ENCODE measurements around the gene SPATA16. TPM values are rescaled to one million over a fixed set of nuclear protein-coding genes. Genes with fewer than 3 reads are reported as not detected.

The SPATA16 gene
- total and polyA plus RNA-seq, 3 donors from 2014 or later: 23.4 to 82.9 (median 36.6) TPM

DNA sequence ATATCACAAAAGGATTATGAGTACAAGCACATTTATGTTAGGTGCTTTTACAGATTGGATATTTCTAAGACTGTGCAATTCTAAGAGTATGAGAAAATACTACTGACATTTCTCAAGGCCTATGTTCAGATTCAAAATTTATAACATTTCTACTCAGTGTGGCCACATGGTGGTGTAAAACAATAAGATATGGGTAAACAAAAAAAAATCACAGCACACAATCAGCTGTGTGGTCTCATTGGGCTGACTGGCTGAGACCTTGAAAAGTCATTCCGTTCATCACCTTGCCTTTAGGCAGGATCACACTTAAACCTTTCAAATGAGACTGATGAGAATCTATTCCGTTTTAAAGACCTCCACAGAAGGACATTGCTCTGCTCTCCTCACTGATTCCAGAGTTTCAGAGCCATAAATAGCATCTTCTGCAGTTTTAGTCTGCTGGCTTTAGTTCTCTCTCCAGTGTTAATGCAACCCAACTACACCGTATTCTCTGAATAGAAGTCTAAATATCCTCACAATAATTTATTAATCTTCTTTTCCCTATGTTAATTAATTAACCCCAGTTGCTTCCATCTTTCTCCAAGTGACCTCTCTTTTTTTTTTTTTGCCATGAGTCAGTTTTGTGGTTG, 158.2 kb downstream of the SPATA16 start:
- no peak for DNase-seq
- Histone ChIP-seq H3K4me3 (no peak overlapping the region), H3K27ac (no peak overlapping the region), H3K27me3 (no peaks in the 10 kb centered on the region), H3K9me3 (no peaks in the 10 kb centered on the region), H3K4me1 (no peaks in the 10 kb centered on the region), H3K36me3 (ENCODE audit: low read depth, missing control alignments) (no peaks in the 10 kb centered on the region)
- WGBS, 2 donors: 38 to 46% methylated on average over 3 of the region's 3 CpGs
- intact Hi-C loops (cut with DNase I; ENCODE audit: low total_unique reads): no loop called here
- no peak for TF ChIP-seq POLR2A (IDR thresholded peaks at IDR 0.05)
- no peak for TF ChIP-seq CTCF (IDR thresholded peaks at IDR 0.05)

DNA sequence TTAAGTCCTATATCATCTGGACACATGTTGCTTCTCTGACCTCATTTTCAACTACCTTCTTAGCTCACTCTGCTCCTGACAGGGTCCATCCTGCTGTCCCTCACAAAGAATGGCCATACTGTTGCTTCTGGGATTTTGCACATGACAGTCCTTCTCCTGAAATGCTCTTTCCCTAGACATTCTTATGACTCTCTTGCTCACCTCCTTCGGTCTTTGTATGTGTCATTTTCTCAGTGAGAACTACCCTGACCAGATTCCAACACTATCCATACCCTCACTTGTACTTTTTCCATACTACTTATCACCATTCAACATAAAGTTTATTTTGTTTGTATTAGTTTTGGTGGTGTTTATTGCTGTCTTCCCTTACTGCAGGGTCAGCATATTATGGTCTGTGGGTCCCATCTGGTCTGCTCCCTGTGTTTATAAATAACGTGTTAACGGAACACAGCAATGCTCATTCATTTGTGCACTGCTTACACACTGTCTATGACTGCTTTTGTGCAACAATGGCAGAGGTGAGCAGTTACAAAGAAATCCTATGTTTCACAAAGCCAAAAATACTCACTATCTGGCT, 159.5 kb downstream of the SPATA16 start:
- no peaks in the 10 kb centered on the region for H3K27me3 ChIP-seq
- no peak overlapping the region for H3K27ac ChIP-seq
- TF ChIP-seq POLR2A (IDR thresholded peaks at IDR 0.05) (no peak), CTCF (IDR thresholded peaks at IDR 0.05) (no peak)
- H3K9me3 ChIP-seq: no peaks in the 10 kb centered on the region
- H3K4me1 ChIP-seq: no peaks in the 10 kb centered on the region
- DNase-seq: no peak
- WGBS, 2 donors: 66 to 75% methylated on average over 3 of the region's 3 CpGs
- intact Hi-C loops (cut with DNase I; ENCODE audit: low total_unique reads): no loop called here
- no peak overlapping the region for H3K4me3 ChIP-seq
- no peaks in the 10 kb centered on the region for H3K36me3 ChIP-seq (ENCODE audit: low read depth, missing control alignments)

DNA sequence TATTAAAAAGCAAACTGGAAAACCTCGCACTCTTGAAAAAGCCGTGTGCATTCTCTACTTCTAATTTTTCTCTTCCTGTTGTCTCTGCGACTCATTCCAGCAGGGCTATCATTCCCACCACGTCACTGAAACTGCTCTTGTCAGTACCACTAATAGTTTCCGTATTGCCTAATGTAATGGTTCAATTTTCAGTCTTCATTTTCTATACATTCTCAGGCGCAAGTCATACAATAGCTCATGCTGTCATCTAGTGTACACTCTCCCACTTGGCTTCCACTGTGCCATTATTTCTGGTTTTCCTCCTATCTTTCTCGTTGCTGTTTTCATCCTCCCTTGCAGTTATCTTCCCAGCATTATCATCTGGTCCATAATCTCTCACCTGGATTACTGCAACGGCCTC, 160.2 kb downstream of the SPATA16 start:
- DNase-seq: no peak
- intact Hi-C loops (cut with DNase I; ENCODE audit: low total_unique reads): no loop called here
- WGBS, 2 donors: 52 to 73% methylated on average over 8 of the region's 8 CpGs

DNA sequence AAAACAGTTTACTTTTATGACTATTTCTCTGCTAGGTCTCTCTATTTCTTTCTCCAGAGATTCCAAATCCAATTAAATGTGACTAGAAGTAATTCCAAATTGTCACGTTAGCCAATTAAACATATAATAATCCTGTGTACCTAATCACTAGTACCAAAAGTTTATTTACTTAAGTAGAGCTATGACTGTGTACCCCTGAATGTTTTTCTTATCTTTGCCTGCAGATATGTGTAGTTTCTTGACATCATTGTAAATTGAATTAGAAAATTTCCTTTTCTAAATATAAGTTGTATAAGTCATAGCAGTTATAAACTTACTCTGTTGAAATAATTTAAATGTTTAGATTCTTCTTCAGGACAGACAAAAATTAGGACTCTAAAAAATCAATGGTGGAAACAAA, 163.3 kb downstream of the SPATA16 start:
- Histone ChIP-seq H3K4me3 (no peak overlapping the region), H3K4me1 (no peaks in the 10 kb centered on the region), H3K36me3 (ENCODE audit: low read depth, missing control alignments) (no peaks in the 10 kb centered on the region), H3K9me3 (no peaks in the 10 kb centered on the region), H3K27me3 (no peaks in the 10 kb centered on the region), H3K27ac (no peak overlapping the region)
- WGBS, 2 donors: 64 to 69% methylated on average over 1 of the region's 1 CpG
- intact Hi-C loops (cut with DNase I; ENCODE audit: low total_unique reads): no loop called here
- DNase-seq: no peak
- no peak for TF ChIP-seq POLR2A (IDR thresholded peaks at IDR 0.05)
- no peak for TF ChIP-seq CTCF (IDR thresholded peaks at IDR 0.05)

More for the DNA sequence above, 160.2 kb downstream of the SPATA16 start:
- no peak overlapping the region for H3K4me3 ChIP-seq
- no peak overlapping the region for H3K27ac ChIP-seq
- TF ChIP-seq POLR2A (IDR thresholded peaks at IDR 0.05) (no peak), CTCF (IDR thresholded peaks at IDR 0.05) (no peak)
- H3K36me3 ChIP-seq (ENCODE audit: low read depth, missing control alignments): no peaks in the 10 kb centered on the region
- no peaks in the 10 kb centered on the region for H3K4me1 ChIP-seq
- no peaks in the 10 kb centered on the region for H3K27me3 ChIP-seq
- H3K9me3 ChIP-seq: no peaks in the 10 kb centered on the region

DNA sequence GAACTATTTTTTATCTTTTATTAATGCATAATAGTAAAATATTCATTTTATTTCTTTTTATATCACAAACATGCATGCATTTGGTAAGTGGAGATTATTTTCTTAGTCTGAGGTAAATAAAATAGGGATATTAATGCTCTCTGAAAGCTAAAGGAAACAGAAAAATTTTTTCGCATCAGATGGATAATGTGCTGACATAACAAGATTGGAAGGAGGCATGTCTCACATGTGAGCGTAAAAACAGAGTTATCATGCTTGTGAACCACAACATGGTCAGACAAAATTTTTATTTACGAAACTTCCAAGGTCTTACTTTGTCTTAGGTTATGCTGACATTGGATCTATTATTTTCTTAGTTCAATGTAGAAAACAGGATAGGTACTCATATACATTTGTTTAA, 166.1 kb downstream of the SPATA16 start:
- WGBS, 2 donors: 89 to 97% methylated on average over 3 of the region's 3 CpGs
- intact Hi-C loops (cut with DNase I; ENCODE audit: low total_unique reads): no loop called here
- no peak overlapping the region for H3K4me3 ChIP-seq
- no peaks in the 10 kb centered on the region for H3K27me3 ChIP-seq
- no peaks in the 10 kb centered on the region for H3K36me3 ChIP-seq (ENCODE audit: low read depth, missing control alignments)
- TF ChIP-seq CTCF (IDR thresholded peaks at IDR 0.05) (no peak), POLR2A (IDR thresholded peaks at IDR 0.05) (no peak)
- DNase-seq: no peak
- H3K9me3 ChIP-seq: no peaks in the 10 kb centered on the region
- no peaks in the 10 kb centered on the region for H3K4me1 ChIP-seq
- H3K27ac ChIP-seq: no peak overlapping the region

All from testis (tissue), 3 donors.